Measurements from ENCODE around the gene C19orf18. TPM values are rescaled to one million over a fixed set of nuclear protein-coding genes. Genes with fewer than 3 reads are reported as not detected.

The C19orf18 gene
- total and polyA plus RNA-seq, 7 donors, result 0.66 to 1.5 (median 0.90) TPM; not detected in 2

DNA sequence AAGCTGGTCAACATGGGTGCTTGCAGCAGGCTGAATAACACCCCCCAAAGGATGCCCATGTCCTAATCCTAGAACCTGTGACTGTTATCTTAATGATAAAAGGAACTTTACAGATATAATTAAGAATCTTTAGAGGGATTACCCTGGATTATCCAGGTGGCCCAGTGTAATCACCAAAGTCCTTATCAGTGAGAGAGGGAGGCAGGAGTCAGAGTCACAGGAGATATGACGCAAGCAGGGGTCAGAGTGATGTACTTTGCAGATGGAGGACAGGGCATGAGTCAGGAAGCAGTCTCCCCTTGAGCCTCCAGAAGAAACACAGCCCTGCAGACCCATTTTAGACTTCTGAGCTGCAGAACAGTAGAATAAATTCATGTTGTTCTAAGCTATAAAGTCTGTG lies 18.5 kb upstream of the C19orf18 start:
- Histone ChIP-seq H3K27ac (no peak overlapping the region), H3K36me3 (peaks cover 13 to 90% (median 60%) of the 10 kb centered on the region in 4 donors), H3K9me3 (peaks cover 43 to 65% (median 57%) of the 10 kb centered on the region in 4 donors), H3K27me3 (no peaks in the 10 kb centered on the region), H3K4me1 (no peaks in the 10 kb centered on the region), H3K4me3 (no peak overlapping the region)
- intact Hi-C loops (cut with DNase I), result no loop called here
- 95 to 98% methylated on average over 1 of the region's 1 CpG for WGBS, 2 donors
- no peak for DNase-seq
- TF ChIP-seq POLR2A (IDR thresholded peaks at IDR 0.05) (no peak), POLR2AphosphoS5 (IDR thresholded peaks at IDR 0.05) (no peak), EP300 (IDR thresholded peaks at IDR 0.05) (no peak)
- TF ChIP-seq, protein P1, sequence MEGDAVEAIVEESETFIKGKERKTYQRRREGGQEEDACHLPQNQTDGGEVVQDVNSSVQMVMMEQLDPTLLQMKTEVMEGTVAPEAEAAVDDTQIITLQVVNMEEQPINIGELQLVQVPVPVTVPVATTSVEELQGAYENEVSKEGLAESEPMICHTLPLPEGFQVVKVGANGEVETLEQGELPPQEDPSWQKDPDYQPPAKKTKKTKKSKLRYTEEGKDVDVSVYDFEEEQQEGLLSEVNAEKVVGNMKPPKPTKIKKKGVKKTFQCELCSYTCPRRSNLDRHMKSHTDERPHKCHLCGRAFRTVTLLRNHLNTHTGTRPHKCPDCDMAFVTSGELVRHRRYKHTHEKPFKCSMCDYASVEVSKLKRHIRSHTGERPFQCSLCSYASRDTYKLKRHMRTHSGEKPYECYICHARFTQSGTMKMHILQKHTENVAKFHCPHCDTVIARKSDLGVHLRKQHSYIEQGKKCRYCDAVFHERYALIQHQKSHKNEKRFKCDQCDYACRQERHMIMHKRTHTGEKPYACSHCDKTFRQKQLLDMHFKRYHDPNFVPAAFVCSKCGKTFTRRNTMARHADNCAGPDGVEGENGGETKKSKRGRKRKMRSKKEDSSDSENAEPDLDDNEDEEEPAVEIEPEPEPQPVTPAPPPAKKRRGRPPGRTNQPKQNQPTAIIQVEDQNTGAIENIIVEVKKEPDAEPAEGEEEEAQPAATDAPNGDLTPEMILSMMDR (IDR thresholded peaks at IDR 0.05), result no peak

DNA sequence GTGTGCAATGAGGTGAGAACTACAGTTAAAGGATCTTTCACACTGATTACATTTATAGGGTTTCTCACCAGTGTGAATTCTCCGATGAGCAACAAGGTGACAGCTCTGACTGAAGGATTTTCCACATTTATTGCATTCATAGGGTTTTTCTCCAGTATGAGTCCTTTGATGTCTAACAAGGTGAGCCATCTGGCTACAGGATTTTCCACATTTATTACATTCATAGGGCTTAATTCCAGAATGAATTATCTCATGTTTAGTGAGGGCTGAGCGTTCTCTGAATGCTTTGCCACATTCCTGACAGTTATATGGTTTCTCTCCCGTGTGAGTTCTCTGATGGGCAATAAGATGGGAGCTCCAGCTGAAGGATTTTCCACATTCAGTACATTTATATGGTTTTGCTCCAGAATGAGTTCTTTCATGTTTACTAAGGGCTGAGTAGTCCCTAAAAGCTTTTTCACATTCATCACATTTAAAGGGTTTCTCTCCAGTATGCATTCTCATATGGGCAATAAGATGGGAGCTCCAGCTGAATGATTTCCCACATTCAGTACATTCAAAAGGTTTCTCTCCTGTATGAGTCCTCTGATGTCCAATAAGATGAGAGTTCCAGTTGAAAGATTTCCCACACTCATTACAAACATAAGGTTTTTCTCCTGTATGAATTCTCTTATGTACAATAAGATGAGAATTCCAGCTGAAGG lies 4.4 kb upstream of the C19orf18 start:
- H3K36me3 ChIP-seq, result peaks cover 45 to 86% (median 68%) of the 10 kb centered on the region in 4 donors
- 95 to 97% methylated on average over 3 of the region's 3 CpGs for WGBS, 2 donors
- H3K27ac ChIP-seq, result no peak overlapping the region
- no peaks in the 10 kb centered on the region for H3K4me1 ChIP-seq
- H3K9me3 ChIP-seq, result peaks cover 80 to 99% (median 93%) of the 10 kb centered on the region in 4 donors
- H3K4me3 ChIP-seq, result no peak overlapping the region
- no peaks in the 10 kb centered on the region for H3K27me3 ChIP-seq
- TF ChIP-seq POLR2A (IDR thresholded peaks at IDR 0.05), result no peak
- no peak for TF ChIP-seq EP300 (IDR thresholded peaks at IDR 0.05)
- TF ChIP-seq, protein P1 (IDR thresholded peaks at IDR 0.05), result no peak
- TF ChIP-seq POLR2AphosphoS5 (IDR thresholded peaks at IDR 0.05), result no peak
- intact Hi-C loops (cut with DNase I), result no loop called here
- DNase-seq, result no peak

DNA sequence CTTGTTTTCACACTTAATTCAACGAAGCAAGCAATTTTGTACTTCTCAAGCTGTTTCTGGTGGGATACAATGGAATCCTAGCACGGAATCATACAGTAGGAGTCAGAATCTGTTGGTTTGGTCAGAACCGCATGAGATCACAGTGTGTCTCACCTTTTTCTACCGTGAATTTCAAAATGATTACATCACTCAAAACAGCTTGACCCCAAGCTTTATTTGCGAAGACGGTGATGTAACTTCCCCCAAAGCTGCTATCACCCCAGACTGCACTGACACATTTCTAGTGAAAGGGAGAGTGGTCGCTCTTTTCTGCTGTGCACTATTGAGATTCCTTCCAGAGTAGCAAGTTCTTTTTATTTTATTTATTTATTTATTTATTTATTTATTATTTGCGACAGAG lies 9.6 kb downstream of the C19orf18 start:
- no peak for DNase-seq
- WGBS, 2 donors, result 81 to 94% methylated on average over 8 of the region's 8 CpGs
- H3K4me1 ChIP-seq, result no peaks in the 10 kb centered on the region
- no peak overlapping the region for H3K4me3 ChIP-seq
- H3K27me3 ChIP-seq, result no peaks in the 10 kb centered on the region
- H3K36me3 ChIP-seq, result peaks cover 0 to 32% (median 7%) of the 10 kb centered on the region in 4 donors
- no peak overlapping the region for H3K27ac ChIP-seq
- TF ChIP-seq POLR2AphosphoS5 (IDR thresholded peaks at IDR 0.05) (no peak), POLR2A (IDR thresholded peaks at IDR 0.05) (no peak), EP300 (IDR thresholded peaks at IDR 0.05) (no peak)
- TF ChIP-seq, protein P1 (IDR thresholded peaks at IDR 0.05), result no peak
- intact Hi-C loops (cut with DNase I), result no loop called here
- H3K9me3 ChIP-seq, result peaks cover 4 to 55% (median 39%) of the 10 kb centered on the region in 4 donors

DNA sequence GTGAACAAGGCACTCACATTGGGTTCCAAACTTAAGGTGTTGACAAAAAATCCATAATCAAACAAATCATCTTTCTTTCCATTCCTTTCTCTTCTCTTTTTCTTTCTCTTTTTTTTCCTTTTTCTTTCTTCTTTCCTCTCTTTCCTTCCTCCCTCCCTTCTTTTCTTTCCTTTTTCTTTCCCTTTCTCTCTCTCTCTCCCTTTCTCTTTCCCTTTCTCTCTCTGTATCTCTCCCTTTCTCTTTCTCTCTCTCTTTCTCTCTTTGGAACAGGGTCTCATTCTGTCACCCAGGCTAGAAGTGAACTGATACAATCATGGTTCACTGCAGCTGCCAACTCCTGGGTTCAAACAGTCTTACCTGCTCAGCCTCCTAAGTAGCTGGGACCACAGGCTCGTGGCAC lies 12.5 kb downstream of the C19orf18 start:
- intact Hi-C loops (cut with DNase I), result no loop called here
- TF ChIP-seq, protein P1 (IDR thresholded peaks at IDR 0.05), result no peak
- TF ChIP-seq POLR2A (IDR thresholded peaks at IDR 0.05) (no peak), POLR2AphosphoS5 (IDR thresholded peaks at IDR 0.05) (no peak), EP300 (IDR thresholded peaks at IDR 0.05) (no peak)
- WGBS, 2 donors, result 79 to 90% methylated on average over 1 of the region's 1 CpG
- H3K4me3 ChIP-seq, result no peak overlapping the region
- H3K4me1 ChIP-seq, result no peaks in the 10 kb centered on the region
- H3K9me3 ChIP-seq, result peaks cover 7 to 39% (median 33%) of the 10 kb centered on the region in 4 donors
- H3K36me3 ChIP-seq, result peaks cover 0 to 17% (median 7%) of the 10 kb centered on the region in 4 donors
- DNase-seq, result no peak
- no peak overlapping the region for H3K27ac ChIP-seq
- no peaks in the 10 kb centered on the region for H3K27me3 ChIP-seq

Data from sigmoid colon (tissue), 7 donors.